WI38 (cell line): Measurements from ENCODE around the gene GSG1L.
"Not testable (repeated sequence)": the region's sequence is repeated elsewhere in the genome, so short reads cannot be mapped to it uniquely, and the experiment has no call there.

Experiments
- H3K4me3 ChIP-seq: 2 replicates; pipeline ENCODE4 v1.5.1; 2011; ENCODE audit warnings: low read depth, mild to moderate bottlenecking, control low read depth, low read length
- CTCF ChIP-seq: IDR thresholded peaks from 2 replicates; pipeline ENCODE4 v1.5.1; 2012; ENCODE audit warnings: low read depth, mild to moderate bottlenecking, control low read depth, low read length

Gene GSG1L

GRCh38 chr16:27747946-27748345 is 315.6 kb downstream of the GSG1L start:
- no peak overlapping the region for H3K4me3 ChIP-seq
- TF ChIP-seq CTCF, result no peak

GRCh38 chr16:27746076-27746855 is 317.2 kb downstream of the GSG1L start:
- no peak for TF ChIP-seq CTCF
- H3K4me3 ChIP-seq, result no peak overlapping the region

GRCh38 chr16:27745348-27745747 is 318.2 kb downstream of the GSG1L start:
- TF ChIP-seq CTCF, result no peak
- H3K4me3 ChIP-seq, result no peak overlapping the region

GRCh38 chr16:27743963-27744362 is 319.6 kb downstream of the GSG1L start:
- TF ChIP-seq CTCF, result no peak
- no peak overlapping the region for H3K4me3 ChIP-seq

GRCh38 chr16:27743001-27743400 is 320.5 kb downstream of the GSG1L start:
- not testable (repeated sequence) for H3K4me3 ChIP-seq

GRCh38 chr16:27742333-27742732 is 321.2 kb downstream of the GSG1L start:
- TF ChIP-seq CTCF, result no peak

GRCh38 chr16:27740496-27741201 is 322.9 kb downstream of the GSG1L start:
- TF ChIP-seq CTCF, result no peak
- H3K4me3 ChIP-seq, result no peak overlapping the region

More at GRCh38 chr16:27742333-27742732, 321.2 kb downstream of the GSG1L start:
- H3K4me3 ChIP-seq, result no peak overlapping the region
